ENCODE data around the gene CPN2.

The CPN2 gene

DNA sequence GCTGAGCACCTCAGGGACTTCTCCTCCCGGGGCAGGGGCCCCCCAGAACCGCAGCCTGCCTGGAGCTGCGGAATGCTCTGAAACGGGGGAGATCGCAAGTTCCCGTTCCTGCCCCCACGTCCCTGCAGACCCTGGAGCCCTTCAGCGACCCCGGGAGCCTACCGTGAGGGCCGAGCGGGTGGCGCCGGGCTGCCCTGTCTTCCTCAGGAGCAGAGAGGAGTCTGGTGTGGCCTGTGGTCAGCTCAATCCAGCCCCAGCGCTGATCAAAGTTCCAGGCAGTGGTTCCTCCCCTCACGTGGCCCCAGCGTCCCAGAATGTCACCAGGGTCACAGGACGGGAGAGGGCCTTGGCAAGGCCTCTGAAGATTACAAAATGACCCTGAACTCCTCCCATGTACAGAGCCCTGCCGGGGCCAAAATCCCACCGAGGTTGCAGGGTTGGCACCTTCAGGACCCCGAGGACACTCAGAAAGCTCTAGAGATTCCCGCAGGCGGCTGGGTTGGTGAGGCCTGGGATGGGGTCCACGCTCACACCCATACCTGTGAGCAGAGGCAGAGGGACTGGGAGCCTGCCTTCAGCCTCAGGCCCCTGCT lies at the start of gene CPN2:
TSS of gene CPN2 (minus strand) at position 249 of the 593 bp plus-strand sequence. CDS start 8,626 bp downstream, outside the sequence.
- H3K27ac ChIP-seq, result no peak within 1 kb of the TSS
- DNase-seq (ENCODE audit: low read depth, low spot score), result no peak

GRCh38 chr3:194399874-194400411 lies 48.8 kb upstream of the CPN2 start:
- no peak for DNase-seq (ENCODE audit: low read depth, low spot score)

GRCh38 chr3:194399166-194399565 lies 48.0 kb upstream of the CPN2 start, which contains the start of gene GP5:
Gene GP5, minus strand, starts transcription at chr3:194399266. Its CDS starts 984 bp downstream, at chr3:194398282.
- DNase-seq (ENCODE audit: low read depth, low spot score), result no peak
- no peak within 1 kb of the TSS for H3K27ac ChIP-seq

More at GRCh38 chr3:194399874-194400411, 48.8 kb upstream of the CPN2 start:
- H3K27ac ChIP-seq, result no peak overlapping the region

GRCh38 chr3:194397757-194398312 lies 46.7 kb upstream of the CPN2 start:
- no peak overlapping the region for H3K27ac ChIP-seq
- DNase-seq (ENCODE audit: low read depth, low spot score), result no peak

GRCh38 chr3:194396859-194397756 lies 46.0 kb upstream of the CPN2 start:
- DNase-seq (ENCODE audit: low read depth, low spot score), result no peak
- H3K27ac ChIP-seq, result no peak overlapping the region

- H3K27ac ChIP-seq, result no peak overlapping the region
- DNase-seq (ENCODE audit: low read depth, low spot score), result no peak
These were observed 45.4 kb upstream of the CPN2 start for GRCh38 chr3:194396539-194396858.

DNA sequence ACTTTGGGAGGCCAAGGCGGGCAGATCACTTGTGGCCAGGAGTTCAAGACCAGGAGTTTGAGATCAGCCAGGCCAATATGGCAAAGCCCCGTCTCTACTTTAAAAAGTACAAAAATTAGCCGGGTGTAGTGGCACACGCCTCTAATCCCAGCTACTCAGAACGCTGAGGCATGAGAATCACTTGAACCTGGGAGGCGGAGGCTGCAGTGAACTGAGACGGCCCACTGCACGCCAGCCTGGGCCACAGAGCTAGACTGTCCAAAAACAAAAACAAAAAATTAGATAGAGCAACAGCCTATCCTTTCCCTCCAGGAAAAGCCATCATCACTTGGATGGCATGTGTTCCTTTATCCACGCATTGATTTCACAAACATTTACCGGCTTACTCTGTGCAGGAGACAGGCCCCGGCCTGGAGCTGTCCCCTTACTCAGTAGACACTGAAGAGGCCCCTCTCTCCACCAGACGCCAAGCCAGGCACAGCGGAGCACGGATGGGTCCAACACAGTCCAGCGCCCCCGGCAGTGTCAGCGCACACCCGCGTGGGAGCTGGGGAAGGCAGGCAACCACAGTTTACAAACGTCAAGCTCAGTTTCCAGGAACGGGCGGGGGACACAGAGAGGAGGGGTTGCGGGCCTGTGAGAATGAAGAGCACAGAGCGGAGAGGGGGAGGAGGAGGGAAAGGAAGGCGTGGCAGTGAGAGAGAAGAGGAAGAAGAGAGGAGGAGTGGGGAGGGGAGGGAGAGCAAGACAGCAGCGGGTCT lies 44.8 kb upstream of the CPN2 start:
- no peak for DNase-seq (ENCODE audit: low read depth, low spot score)
- no peak overlapping the region for H3K27ac ChIP-seq

DNA sequence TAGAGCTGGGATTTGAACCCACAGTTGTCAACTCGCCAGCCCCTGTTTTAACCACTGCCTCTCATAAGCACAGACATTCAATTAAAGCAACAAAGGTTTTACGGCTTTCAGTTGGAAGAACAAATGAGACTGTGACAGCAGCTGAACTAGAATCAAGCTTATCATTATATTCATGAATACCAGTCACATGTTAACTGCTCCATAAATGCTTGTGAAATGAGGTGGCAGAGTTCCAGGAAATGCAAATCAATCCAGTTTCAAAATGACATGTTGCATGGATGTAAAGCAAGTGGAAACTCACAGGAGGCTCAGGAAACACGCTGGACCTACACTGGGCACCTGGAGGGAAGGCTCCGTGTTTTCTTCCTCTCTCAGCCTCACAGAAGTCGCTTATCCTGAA lies 44.1 kb upstream of the CPN2 start:
- peak; percentile 18 for DNase-seq (ENCODE audit: low read depth, low spot score)
- H3K27ac ChIP-seq, result no peak overlapping the region

DNA sequence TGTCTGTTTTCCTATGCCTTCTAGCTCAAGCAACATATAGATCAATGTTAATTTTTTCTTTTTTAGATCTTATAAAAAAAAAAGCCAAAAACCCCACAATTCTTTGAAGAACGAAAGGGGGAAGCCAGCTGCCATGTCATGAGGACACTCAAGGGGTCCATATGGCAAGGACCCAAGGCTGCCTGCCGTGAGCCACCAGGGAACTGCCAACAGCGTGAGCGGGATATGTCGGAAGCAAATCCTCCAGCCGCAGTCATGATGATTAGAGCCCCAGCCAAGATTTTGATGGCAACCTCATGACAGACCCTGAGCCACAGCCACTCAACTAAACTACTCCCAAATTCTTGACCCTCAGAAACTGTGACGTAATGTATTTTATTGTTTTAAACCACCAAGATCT lies 41.4 kb upstream of the CPN2 start:
- DNase-seq (ENCODE audit: low read depth, low spot score), result no peak
- H3K27ac ChIP-seq, result no peak overlapping the region

DNA sequence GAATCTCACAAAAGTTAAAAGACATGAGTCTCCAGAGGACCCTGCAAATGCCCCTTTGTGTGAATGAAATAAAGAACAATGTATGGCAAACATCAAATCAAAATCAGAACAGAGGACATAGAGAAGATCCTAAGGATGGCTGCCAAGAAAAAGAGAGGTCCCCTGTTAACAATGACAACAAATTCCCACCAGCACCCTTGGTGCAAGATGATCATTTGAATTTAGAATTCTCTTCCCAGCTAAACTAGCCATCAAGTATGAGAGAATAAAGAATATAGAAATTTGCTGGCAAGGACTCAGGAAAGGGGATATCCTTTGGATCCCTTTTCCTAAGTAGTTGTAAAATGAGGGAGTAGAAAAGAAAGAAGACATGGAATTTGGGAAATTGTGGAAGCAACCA lies 39.7 kb upstream of the CPN2 start:
- H3K27ac ChIP-seq, result no peak overlapping the region
- no peak for DNase-seq (ENCODE audit: low read depth, low spot score)

DNA sequence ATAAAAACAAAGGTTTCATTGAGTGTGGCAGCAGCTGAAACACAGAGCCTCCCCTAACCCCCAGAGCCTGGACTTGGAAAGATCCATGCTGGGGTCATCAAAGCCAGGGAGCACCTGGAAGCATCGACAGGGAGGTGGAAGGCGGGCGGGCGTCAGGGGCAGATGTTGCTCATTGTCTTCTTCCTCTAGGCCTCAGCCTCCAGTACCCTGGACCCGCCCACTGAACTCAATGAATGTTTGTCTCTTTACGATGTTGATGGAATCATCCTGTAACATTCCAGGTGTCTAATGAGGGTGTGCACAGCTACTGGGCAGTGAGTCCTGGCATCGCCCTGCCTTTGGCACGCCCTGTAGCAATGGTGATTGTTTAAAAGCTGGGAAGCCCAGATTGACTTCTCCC lies 38.1 kb upstream of the CPN2 start:
- DNase-seq (ENCODE audit: low read depth, low spot score), result no peak
- no peak overlapping the region for H3K27ac ChIP-seq

- no peak overlapping the region for H3K27ac ChIP-seq
- no peak for DNase-seq (ENCODE audit: low read depth, low spot score)
These were observed 36.8 kb upstream of the CPN2 start for GRCh38 chr3:194387926-194388418.

DNA sequence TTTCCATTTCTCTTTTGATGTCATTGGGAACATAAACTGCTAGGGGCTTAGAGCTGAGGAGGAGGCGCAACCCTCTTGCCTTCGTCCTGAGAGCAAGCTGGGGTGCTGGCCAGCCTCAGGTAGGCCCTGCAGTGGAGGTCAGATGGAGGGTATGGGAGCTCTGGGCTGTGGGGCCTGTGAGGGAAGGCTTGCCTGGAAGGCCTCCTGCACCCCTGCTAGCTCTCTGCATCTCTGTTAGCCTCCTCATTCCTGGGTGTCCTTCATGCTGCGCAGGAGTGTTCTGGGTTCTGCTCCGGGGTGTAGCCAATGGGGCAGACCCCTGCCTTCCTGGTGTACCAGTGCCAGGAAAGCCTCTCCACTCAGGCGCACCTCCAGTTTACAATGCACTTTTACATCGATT lies 36.1 kb upstream of the CPN2 start:
- no peak for DNase-seq (ENCODE audit: low read depth, low spot score)
- no peak overlapping the region for H3K27ac ChIP-seq

DNA sequence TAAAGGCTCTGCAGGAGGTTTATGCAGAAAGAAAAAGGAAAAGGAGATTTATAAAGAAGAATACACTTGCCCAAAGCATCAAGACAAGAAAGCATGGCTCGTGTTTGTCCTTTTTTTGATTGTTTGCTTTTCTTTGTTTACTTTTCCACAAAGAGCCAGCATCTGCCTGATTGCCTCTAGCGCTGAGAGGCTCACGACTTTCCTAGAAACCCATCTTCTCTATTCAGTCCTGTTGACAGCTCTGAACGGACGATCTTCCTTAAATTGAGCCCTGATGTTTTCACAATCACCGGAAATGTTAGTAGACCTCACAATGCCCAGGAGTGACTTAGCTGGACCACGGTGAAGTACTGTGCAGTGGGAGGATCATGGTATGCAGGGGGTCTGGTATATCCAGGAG lies 35.5 kb upstream of the CPN2 start:
- DNase-seq (ENCODE audit: low read depth, low spot score), result no peak
- no peak overlapping the region for H3K27ac ChIP-seq

DNA sequence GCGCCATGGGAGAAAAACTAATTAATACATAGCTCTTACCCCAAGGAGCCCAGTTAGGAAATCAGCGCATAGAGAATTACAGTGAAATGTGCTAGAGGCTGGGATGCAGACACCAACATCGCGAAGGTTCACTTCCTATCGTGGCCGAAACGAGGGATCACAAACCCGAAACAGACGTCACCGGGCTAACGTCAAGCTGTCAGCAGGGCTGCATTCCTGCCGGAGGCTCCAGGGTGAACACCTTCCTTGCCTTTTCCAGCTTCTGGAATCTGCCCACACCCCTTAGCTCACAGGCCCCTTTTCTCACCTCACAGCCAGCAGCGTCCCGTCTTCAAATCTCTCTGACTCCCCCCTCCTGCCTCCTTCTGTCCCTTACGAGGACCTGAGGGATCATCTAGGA lies 34.9 kb upstream of the CPN2 start:
- H3K27ac ChIP-seq, result no peak overlapping the region
- no peak for DNase-seq (ENCODE audit: low read depth, low spot score)

DNA sequence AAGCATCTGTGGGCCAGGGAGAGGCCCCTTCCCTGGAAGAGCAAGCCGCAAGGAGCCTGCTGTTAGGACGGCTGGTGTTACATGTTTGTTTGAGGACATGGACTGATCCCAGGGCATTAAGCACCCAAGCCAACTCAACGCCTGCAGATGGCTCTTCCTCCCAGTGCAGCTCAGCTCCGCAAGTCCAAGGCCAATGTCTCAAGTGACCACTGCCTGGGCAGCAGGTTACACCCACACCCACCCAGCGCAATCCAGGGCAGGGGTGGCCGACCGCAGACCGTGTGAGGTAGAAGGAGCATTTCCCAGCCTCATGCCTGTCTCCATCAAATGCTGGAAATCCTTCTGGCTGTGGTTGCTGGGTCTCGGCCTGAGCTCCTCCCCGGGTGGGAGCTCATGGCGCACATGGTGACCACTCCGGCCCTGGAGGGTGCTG lies 33.5 kb upstream of the CPN2 start:
- DNase-seq (ENCODE audit: low read depth, low spot score), result no peak
- no peak overlapping the region for H3K27ac ChIP-seq

GRCh38 chr3:194384156-194384555 lies 33.0 kb upstream of the CPN2 start:
- no peak overlapping the region for H3K27ac ChIP-seq
- no peak for DNase-seq (ENCODE audit: low read depth, low spot score)

DNA sequence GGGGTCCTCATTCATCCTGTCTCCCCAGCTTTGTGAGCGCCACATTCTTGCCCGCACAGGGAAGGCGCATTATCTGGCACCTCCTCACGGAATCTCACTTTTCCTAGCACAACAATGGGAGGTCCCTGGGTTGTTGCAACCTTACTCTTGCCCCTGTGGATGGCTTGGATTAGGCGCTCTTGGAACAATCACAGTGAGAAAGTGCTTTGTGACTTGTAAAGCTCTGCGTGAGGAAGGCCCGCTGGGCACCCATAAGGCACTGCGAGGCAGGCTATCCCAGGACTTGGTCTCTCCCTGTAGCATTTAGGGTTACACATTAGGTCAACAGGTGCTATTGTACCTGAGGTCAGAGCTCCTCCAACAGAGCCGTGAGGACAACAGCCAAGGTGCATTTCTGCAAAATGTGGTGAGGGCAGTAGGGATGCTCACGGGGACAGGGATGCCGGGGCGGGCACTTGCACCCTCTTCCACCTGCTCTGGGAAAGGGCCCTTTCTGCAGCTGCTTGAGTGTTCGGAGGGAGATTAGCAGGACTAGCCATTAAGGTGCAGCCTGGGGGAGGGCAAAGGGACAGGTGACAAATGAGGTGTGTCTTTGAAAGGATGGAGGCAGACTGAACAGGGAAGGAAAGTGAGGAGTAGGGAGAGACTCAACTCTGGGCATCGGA lies 32.3 kb upstream of the CPN2 start:
- DNase-seq (ENCODE audit: low read depth, low spot score), result no peak
- no peak overlapping the region for H3K27ac ChIP-seq

DNA sequence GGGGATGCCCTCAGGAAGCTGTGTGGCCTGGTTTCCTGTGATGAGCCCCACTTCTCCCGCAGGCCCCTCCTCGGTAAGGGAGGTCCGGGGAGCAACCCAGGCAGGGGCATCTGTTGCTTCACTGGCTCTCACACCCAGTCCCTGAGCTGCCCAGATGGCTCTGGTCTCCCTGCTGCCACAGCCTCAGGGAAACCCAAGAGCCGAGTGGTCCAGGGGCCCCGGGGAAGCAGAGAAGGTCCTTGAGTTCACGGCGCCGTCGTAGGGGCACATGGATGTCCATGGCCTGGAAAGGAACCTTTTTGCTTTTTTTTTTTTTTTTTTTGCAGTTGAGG lies 31.7 kb upstream of the CPN2 start:
- no peak for DNase-seq (ENCODE audit: low read depth, low spot score)
- no peak overlapping the region for H3K27ac ChIP-seq
